ENCODE results near the gene ADAT3.
A peak's percentile ranks its signal among the peaks of the same experiment; 100 is the strongest.

The ADAT3 gene

DNA sequence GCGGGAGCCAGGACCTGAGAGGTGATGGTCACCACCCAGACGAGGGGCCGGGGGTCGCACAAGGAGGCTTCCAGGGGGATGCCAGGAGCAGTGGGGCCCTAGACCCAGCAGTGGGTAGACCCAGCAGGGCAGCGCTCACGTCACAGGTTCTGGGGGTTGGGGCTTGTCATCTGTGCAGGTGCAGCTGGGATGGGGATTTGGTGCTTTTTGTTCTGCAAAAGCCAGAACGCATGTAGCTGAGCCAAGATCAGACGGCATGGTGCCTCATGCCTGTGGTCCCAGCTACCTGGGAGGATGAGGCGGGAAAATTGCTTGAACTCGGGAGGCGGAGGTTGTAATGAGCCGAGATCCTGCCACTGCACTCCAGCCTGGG, 50.9 kb downstream of the ADAT3 start:
- Histone ChIP-seq H3K36me3 (ENCODE audit: control insufficient read depth, insufficient read depth, low read length) (peaks cover 3% of the 10 kb centered on the region), H3K27ac (ENCODE audit: insufficient read depth, low read depth, low read length, poor library complexity, severe bottlenecking) (peak overlapping the region; percentile 26), H3K4me3 (ENCODE audit: insufficient read depth, low read depth, low read length) (no peak overlapping the region), H3K4me1 (ENCODE audit: control insufficient read depth, insufficient read depth, low read length) (peaks cover 23% of the 10 kb centered on the region), H3K27me3 (ENCODE audit: control insufficient read depth, insufficient read depth, low read length, poor library complexity, severe bottlenecking) (no peaks in the 10 kb centered on the region), H3K9me3 (ENCODE audit: control insufficient read depth, low read length) (no peaks in the 10 kb centered on the region)
- WGBS, 2 experiments = 90 to 91% methylated on average over 12 of the region's 12 CpGs

DNA sequence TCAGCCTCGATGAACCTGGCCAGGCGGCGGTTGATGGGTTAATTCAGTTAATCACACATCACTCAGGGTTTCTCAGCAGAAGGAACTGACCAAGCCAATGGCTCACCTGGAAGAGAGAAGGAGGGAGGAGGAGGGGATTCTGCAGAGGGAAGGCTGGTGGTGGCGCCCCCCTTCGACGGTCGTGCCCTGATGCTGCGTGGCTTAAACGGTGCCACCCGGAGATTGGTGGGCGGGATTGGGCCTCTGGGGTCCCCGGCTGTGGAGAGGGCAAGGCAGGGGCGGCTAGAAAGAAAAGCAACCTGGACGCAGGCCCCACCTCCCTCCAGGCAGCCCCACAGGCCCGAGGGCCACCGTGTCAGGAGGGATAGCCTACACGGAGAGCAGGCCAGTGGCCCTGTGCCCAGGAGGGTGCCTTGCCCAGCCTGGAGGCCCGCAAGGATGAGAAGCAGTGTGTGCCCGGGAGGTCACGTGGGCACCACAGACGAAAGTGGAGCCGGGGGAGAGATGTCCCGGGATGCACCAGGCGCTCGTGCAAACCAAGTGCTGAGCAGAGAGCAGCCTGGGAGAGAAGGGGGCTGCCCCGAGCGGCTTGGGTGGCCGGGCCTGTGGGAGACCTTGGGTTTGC, 51.8 kb downstream of the ADAT3 start:
- WGBS, 2 experiments = 84 to 85% methylated on average over 28 of the region's 28 CpGs
- Histone ChIP-seq H3K4me3 (ENCODE audit: insufficient read depth, low read depth, low read length) (no peak overlapping the region), H3K9me3 (ENCODE audit: control insufficient read depth, low read length) (no peaks in the 10 kb centered on the region), H3K36me3 (ENCODE audit: control insufficient read depth, insufficient read depth, low read length) (peaks cover under 1% of the 10 kb centered on the region), H3K27me3 (ENCODE audit: control insufficient read depth, insufficient read depth, low read length, poor library complexity, severe bottlenecking) (no peaks in the 10 kb centered on the region), H3K27ac (ENCODE audit: insufficient read depth, low read depth, low read length, poor library complexity, severe bottlenecking) (no peak overlapping the region), H3K4me1 (ENCODE audit: control insufficient read depth, insufficient read depth, low read length) (peaks cover 23% of the 10 kb centered on the region)

DNA sequence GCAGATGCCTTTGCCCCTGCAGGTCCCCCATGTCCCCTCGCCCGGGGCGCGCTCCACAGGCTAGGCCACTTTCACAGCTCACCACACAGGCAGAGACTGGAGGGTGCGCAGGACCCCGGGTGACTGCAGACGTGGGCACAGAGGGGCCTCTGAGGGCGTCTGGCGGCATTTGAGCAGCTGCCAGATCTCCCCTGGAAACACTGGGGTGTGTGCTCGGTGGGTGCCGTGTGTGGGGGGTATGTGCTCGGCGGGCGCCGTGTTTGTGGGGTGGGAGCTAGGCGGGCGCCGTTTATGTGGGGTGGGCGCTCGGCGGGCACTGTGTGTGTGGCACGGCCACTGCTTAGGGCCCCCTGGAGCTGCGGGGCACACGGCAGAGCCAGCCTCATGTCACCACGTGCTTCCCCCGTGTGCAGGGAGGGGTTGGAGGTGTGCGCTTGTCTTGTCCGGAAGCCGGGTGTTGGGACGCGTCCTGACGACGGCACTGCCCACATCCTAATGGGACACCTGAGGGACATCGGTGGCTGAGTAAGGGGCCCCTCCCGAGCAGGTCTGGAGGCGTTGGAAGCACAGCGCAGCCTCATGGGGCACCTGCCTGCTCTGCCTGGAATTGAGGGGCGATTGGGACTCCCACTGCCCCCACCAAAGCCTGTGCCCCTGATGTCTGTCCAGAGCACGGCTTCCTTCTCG, 52.5 kb downstream of the ADAT3 start:
- 95 to 96% methylated on average over 40 of the region's 40 CpGs for WGBS, 2 experiments

DNA sequence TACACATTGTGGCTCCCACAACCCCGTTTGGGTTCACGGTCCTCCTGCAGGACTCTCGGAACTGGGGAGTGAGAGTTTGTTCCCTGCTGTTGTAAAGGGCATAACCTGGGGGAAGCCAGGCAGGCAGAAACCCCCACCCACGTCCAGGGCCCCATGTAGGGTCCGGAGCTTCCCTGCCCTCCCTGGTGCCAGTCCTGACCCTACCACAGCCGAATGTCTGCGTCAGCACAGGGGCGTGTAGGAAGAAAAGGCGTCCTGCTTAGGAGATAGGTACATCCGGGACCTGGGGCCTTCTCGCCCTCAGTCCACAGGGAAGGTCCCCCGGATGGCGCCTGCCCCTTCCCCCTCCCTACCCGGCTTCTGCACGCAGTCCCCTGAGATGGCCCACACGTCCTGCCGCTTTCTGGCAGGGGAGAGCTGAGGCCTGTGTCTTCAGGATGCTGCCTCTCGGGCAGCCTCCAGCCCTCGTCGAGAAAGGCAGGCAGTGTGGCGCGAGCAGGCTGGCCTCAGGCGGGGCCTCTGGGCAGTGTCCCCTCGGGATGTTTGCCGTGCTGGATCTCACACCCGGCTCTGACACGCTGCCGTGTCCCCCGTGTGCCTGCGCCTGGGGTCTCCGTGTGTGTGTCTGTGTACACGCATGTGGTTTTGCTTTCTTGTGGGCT, 54.9 kb downstream of the ADAT3 start:
- Histone ChIP-seq H3K9me3 (ENCODE audit: control insufficient read depth, low read length) (no peaks in the 10 kb centered on the region), H3K36me3 (ENCODE audit: control insufficient read depth, insufficient read depth, low read length) (no peaks in the 10 kb centered on the region), H3K4me3 (ENCODE audit: insufficient read depth, low read depth, low read length) (no peak overlapping the region), H3K27me3 (ENCODE audit: control insufficient read depth, insufficient read depth, low read length, poor library complexity, severe bottlenecking) (no peaks in the 10 kb centered on the region), H3K27ac (ENCODE audit: insufficient read depth, low read depth, low read length, poor library complexity, severe bottlenecking) (no peak overlapping the region), H3K4me1 (ENCODE audit: control insufficient read depth, insufficient read depth, low read length) (peaks cover 18% of the 10 kb centered on the region)
- 95% methylated on average over 32 of the region's 32 CpGs for WGBS, 2 experiments

More for the DNA sequence above, 52.5 kb downstream of the ADAT3 start:
- Histone ChIP-seq H3K4me1 (ENCODE audit: control insufficient read depth, insufficient read depth, low read length) (peaks cover 23% of the 10 kb centered on the region), H3K4me3 (ENCODE audit: insufficient read depth, low read depth, low read length) (no peak overlapping the region), H3K9me3 (ENCODE audit: control insufficient read depth, low read length) (no peaks in the 10 kb centered on the region), H3K27me3 (ENCODE audit: control insufficient read depth, insufficient read depth, low read length, poor library complexity, severe bottlenecking) (no peaks in the 10 kb centered on the region), H3K27ac (ENCODE audit: insufficient read depth, low read depth, low read length, poor library complexity, severe bottlenecking) (no peak overlapping the region), H3K36me3 (ENCODE audit: control insufficient read depth, insufficient read depth, low read length) (no peaks in the 10 kb centered on the region)

DNA sequence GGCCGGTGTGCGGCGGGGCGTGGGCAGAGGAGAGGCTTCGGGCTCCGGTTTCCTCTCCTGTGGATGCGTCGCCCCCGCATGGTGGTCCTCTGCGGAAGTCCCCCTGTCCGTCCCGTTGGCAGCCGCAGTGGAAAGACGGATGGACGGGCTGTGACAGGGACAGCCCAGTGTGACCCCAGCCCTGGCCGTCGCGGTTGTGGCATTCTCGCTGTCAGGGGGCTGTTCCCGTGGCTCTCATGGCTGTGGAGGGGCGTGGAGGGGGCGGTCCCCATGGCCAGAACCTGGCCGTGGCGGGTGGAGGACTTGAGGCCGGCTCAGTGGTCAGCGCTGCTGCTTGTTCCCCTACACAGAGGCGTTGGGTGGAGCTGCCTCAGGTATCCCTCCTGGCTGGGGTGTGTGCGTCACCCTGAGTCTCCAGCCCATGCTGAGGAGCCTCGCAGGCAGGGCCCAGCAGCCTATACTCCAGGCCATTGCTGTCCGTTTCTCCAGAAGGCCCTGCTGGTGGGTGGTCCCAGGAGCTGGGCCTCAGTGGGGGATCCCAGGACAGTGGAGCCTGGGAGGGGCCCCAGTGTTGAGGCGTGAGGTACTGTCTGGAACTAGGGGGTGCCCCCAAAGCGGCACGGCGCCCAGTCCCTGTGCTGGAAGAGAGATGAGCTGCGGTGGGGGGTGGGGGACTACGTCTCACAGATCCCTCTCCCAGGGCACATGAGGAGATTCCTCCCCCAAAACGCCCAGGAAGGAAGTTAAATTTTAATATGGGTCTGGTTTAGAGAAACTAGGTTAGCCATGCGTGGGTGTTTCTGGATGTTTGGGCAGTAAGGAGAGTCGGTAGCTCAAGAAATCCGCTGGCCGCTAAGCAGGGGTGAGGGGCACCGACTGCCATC, 56.0 kb downstream of the ADAT3 start:
- Histone ChIP-seq H3K4me1 (ENCODE audit: control insufficient read depth, insufficient read depth, low read length) (peaks cover 7% of the 10 kb centered on the region), H3K36me3 (ENCODE audit: control insufficient read depth, insufficient read depth, low read length) (no peaks in the 10 kb centered on the region), H3K27ac (ENCODE audit: insufficient read depth, low read depth, low read length, poor library complexity, severe bottlenecking) (no peak overlapping the region), H3K4me3 (ENCODE audit: insufficient read depth, low read depth, low read length) (no peak overlapping the region), H3K9me3 (ENCODE audit: control insufficient read depth, low read length) (no peaks in the 10 kb centered on the region), H3K27me3 (ENCODE audit: control insufficient read depth, insufficient read depth, low read length, poor library complexity, severe bottlenecking) (no peaks in the 10 kb centered on the region)
- WGBS, 2 experiments = 94 to 95% methylated on average over 42 of the region's 42 CpGs

DNA sequence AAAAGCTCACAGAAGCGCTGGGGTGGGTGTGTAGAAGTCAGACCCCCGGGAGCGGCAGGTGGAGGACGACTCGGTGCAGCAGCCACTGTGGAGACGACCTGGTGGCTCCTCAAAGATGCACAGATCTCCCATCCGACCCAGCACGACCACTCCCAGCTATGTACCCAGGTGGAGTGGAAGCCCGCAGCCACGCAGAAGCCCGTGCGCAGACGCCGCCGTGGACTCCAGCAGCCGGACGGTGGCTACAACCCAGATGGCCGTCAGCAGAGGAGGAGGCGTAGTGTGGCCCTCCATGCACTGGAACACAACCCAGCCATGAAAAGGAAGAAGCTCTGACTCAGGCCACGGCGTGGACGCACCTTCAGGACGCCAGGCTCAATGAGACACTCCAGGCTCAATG, 57.5 kb downstream of the ADAT3 start:
- no peak overlapping the region for H3K27ac ChIP-seq (ENCODE audit: insufficient read depth, low read depth, low read length, poor library complexity, severe bottlenecking)
- no peaks in the 10 kb centered on the region for H3K4me1 ChIP-seq (ENCODE audit: control insufficient read depth, insufficient read depth, low read length)
- no peaks in the 10 kb centered on the region for H3K36me3 ChIP-seq (ENCODE audit: control insufficient read depth, insufficient read depth, low read length)
- no peak overlapping the region for H3K4me3 ChIP-seq (ENCODE audit: insufficient read depth, low read depth, low read length)
- WGBS, 2 experiments = 96 to 97% methylated on average over 23 of the region's 23 CpGs
- H3K9me3 ChIP-seq (ENCODE audit: control insufficient read depth, low read length) = no peaks in the 10 kb centered on the region
- no peaks in the 10 kb centered on the region for H3K27me3 ChIP-seq (ENCODE audit: control insufficient read depth, insufficient read depth, low read length, poor library complexity, severe bottlenecking)

Data from ectodermal cell (in vitro differentiated cells).